ENCODE measurements around the gene PTPRH.

DNA sequence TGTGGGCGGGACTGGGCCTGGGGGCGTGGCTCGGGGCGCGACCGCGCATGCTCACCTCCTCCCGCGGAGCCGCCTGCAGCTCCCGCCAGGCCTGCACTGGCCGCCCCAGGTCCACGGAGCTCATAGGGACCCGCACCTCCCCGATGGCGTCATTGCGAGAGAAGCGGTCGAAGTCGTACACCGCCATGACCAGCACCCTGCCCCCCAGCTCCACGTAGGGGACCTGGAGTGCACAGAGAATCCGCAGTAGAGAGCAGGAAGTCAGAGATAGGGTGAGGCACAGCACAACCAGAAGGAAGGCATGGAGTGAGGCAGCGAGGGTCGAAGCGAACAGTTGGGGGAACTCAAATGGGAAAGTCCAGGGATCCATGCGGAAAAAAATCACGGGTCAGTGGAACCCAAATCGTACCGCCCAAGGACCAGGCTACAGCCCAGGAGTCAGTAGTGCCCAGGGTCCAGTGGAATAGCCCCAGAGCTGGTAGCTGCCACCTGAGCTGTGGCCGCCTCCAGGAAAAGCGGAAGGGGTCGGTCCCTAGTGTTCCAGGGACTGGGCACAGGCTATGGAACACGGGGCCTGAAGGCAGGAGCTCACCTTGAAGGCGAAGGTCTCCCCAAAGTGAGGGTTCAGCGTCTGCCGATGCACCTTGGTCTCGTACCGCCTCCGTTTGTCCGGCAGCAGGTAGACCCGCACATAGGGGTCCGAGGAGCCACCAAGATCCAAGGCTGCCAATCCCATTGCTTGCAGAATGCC is 34.0 kb downstream of the PTPRH start:
- TF ChIP-seq, protein P1, sequence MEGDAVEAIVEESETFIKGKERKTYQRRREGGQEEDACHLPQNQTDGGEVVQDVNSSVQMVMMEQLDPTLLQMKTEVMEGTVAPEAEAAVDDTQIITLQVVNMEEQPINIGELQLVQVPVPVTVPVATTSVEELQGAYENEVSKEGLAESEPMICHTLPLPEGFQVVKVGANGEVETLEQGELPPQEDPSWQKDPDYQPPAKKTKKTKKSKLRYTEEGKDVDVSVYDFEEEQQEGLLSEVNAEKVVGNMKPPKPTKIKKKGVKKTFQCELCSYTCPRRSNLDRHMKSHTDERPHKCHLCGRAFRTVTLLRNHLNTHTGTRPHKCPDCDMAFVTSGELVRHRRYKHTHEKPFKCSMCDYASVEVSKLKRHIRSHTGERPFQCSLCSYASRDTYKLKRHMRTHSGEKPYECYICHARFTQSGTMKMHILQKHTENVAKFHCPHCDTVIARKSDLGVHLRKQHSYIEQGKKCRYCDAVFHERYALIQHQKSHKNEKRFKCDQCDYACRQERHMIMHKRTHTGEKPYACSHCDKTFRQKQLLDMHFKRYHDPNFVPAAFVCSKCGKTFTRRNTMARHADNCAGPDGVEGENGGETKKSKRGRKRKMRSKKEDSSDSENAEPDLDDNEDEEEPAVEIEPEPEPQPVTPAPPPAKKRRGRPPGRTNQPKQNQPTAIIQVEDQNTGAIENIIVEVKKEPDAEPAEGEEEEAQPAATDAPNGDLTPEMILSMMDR (conservative IDR thresholded peaks at IDR 0.05) = no peak
- TF ChIP-seq EZH2 (IDR thresholded peaks at IDR 0.05; ENCODE audit: low read depth) = no peak

Data from PC-9 (cell line).